Duodenal mucosa (tissue), 2 donors: ENCODE measurements around the gene CPXM2.

Source experiments
- H3K27ac ChIP-seq: one replicate; pipeline ENCODE4 v1.7.0; 2013; ENCODE audit warnings: low read depth, low read length
- H3K27me3 ChIP-seq, 2 donors: one replicate each; pipeline ENCODE4 v1.7.0; 2013; ENCODE audit warnings: low read length in 2 of 2, control low read depth in 1 of 2; ENCODE audit not compliant: insufficient read depth in 2 of 2, control insufficient read depth in 1 of 2
- H3K36me3 ChIP-seq, 2 donors: one replicate each; pipeline ENCODE4 v1.7.0; 2013; ENCODE audit warnings: low read length in 2 of 2, control low read depth in 1 of 2; ENCODE audit not compliant: insufficient read depth in 2 of 2, control insufficient read depth in 1 of 2
- H3K4me1 ChIP-seq, 2 donors: one replicate each; pipeline ENCODE4 v1.7.0; 2013; ENCODE audit warnings: low read length in 2 of 2, control low read depth in 1 of 2; ENCODE audit not compliant: insufficient read depth in 2 of 2, control insufficient read depth in 1 of 2
- H3K4me3 ChIP-seq, 2 donors: one replicate each; pipeline ENCODE4 v1.7.0; 2013; ENCODE audit warnings: low read length in 2 of 2, low read depth in 1 of 2
- H3K9ac ChIP-seq, 2 donors: one replicate each; pipeline ENCODE4 v1.7.0; 2013; ENCODE audit warnings: low read length in 2 of 2, low read depth in 1 of 2
- H3K9me3 ChIP-seq, 2 donors: one replicate each; pipeline ENCODE4 v1.7.0; 2013; ENCODE audit warnings: low read length in 2 of 2, control low read depth in 1 of 2; ENCODE audit not compliant: control insufficient read depth in 1 of 2

CPXM2 gene

GRCh38 chr10:123766761-123767160 is 124.8 kb downstream of the CPXM2 start:
- Histone ChIP-seq H3K36me3 (no peaks in the 10 kb centered on the region), H3K4me1 (no peaks in the 10 kb centered on the region), H3K27me3 (peaks cover 0 to 2% of the 10 kb centered on the region in 2 donors)

DNA sequence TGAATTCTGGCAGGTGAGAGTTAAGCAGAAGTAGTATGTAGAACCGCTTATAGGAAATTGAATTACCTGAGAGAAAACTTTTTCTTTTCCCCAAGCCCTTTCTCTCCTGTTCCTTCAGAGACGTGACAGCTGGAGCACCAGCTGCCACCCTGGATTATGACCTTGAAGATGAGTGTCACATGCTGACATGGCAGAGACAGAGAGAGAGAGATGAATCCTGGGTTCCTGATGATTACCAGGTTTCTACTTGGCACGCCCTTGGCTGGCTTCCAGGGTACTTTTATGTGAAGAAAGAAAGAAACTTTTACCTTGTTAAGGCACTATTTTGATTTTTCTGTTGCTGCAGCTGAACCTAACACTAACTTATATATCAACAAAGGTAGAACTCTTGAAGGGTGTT is 125.6 kb downstream of the CPXM2 start:
- Histone ChIP-seq H3K36me3 (no peaks in the 10 kb centered on the region), H3K4me1 (no peaks in the 10 kb centered on the region), H3K27me3 (peaks cover 0 to 2% of the 10 kb centered on the region in 2 donors), H3K27ac (no peak overlapping the region), H3K9me3 (no peaks in the 10 kb centered on the region), H3K4me3 (no peak overlapping the region), H3K9ac (no peak overlapping the region)

More at GRCh38 chr10:123766761-123767160, 124.8 kb downstream of the CPXM2 start:
- H3K4me3 ChIP-seq, result no peak overlapping the region
- H3K9ac ChIP-seq, result no peak overlapping the region
- H3K9me3 ChIP-seq, result no peaks in the 10 kb centered on the region
- no peak overlapping the region for H3K27ac ChIP-seq

GRCh38 chr10:123761666-123762230 is 129.9 kb downstream of the CPXM2 start:
- H3K36me3 ChIP-seq, result no peaks in the 10 kb centered on the region
- no peak overlapping the region for H3K9ac ChIP-seq
- H3K27me3 ChIP-seq, result no peaks in the 10 kb centered on the region
- H3K27ac ChIP-seq, result no peak overlapping the region
- peaks cover 10% of the 10 kb centered on the region in 2 donors for H3K4me1 ChIP-seq
- H3K9me3 ChIP-seq, result no peaks in the 10 kb centered on the region
- no peak overlapping the region for H3K4me3 ChIP-seq

- Histone ChIP-seq H3K36me3 (no peaks in the 10 kb centered on the region), H3K9me3 (no peaks in the 10 kb centered on the region), H3K27me3 (no peaks in the 10 kb centered on the region), H3K4me1 (peaks cover 10% of the 10 kb centered on the region in 2 donors), H3K9ac (no peak overlapping the region), H3K27ac (no peak overlapping the region), H3K4me3 (no peak overlapping the region)
Measured at GRCh38 chr10:123761038-123761428, 130.6 kb downstream of the CPXM2 start.

GRCh38 chr10:123760356-123761037 is 131.1 kb downstream of the CPXM2 start:
- Histone ChIP-seq H3K36me3 (no peaks in the 10 kb centered on the region), H3K9ac (no peak overlapping the region), H3K27me3 (no peaks in the 10 kb centered on the region), H3K9me3 (no peaks in the 10 kb centered on the region), H3K27ac (no peak overlapping the region), H3K4me3 (peak overlapping the region in 1 of 2 donors; percentile 23), H3K4me1 (peaks cover 10% of the 10 kb centered on the region in 2 donors)

- Histone ChIP-seq H3K4me1 (peaks cover 10% of the 10 kb centered on the region in 2 donors), H3K27ac (no peak overlapping the region), H3K9me3 (no peaks in the 10 kb centered on the region), H3K9ac (no peak overlapping the region), H3K36me3 (no peaks in the 10 kb centered on the region), H3K27me3 (no peaks in the 10 kb centered on the region), H3K4me3 (peak overlapping the region in 1 of 2 donors; percentile 23)
Measured at GRCh38 chr10:123759501-123760031, 132.0 kb downstream of the CPXM2 start.

DNA sequence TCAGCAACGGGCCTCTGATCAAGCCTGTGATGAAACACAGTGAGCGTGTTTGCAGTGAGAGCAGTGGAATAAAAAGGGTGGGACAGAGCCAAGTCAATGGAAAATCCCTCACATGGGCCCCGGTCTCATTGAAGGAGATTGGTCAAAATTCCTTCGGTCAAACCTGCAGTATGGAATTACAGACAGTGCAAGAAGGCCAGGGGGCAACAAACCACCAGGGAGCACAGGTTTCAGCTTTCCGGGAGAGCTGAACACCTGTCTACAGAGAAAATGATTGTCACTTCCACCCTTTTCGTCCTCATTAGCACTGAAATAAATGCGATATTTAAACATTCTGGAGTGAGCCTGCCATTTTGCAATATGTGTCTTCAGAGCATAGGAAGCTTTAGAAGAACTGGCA is 132.6 kb downstream of the CPXM2 start:
- Histone ChIP-seq H3K36me3 (no peaks in the 10 kb centered on the region), H3K9me3 (no peaks in the 10 kb centered on the region), H3K4me3 (no peak overlapping the region), H3K4me1 (peaks cover 10% of the 10 kb centered on the region in 2 donors), H3K27ac (no peak overlapping the region), H3K27me3 (no peaks in the 10 kb centered on the region), H3K9ac (no peak overlapping the region)

- Histone ChIP-seq H3K27me3 (no peaks in the 10 kb centered on the region), H3K27ac (no peak overlapping the region), H3K4me1 (peaks cover 10% of the 10 kb centered on the region in 2 donors), H3K4me3 (no peak overlapping the region), H3K9me3 (no peaks in the 10 kb centered on the region), H3K36me3 (no peaks in the 10 kb centered on the region), H3K9ac (no peak overlapping the region)
Measured at GRCh38 chr10:123757853-123758252, 133.8 kb downstream of the CPXM2 start.

DNA sequence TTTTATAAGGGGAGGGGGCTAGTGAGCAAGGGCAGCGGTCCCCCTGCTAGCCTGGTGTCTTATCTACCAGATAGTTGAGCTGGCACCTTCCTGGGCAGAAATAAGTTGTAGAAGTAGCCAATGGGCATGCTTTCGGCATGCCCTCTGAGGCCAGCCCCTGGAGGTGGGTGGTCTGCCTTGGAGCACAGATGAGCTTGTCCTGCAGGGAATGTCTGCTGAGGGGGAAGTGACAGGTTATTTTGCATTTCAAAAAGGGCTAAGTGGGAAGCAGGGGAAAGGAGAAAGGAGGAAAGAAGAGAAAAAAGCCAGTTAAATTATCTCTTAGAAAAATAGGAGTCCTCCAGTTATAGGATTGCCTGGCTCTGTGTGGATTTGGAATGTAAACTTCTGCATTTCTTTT is 136.5 kb downstream of the CPXM2 start:
- H3K36me3 ChIP-seq, result no peaks in the 10 kb centered on the region
- H3K4me3 ChIP-seq, result no peak overlapping the region
- H3K9me3 ChIP-seq, result no peaks in the 10 kb centered on the region
- H3K4me1 ChIP-seq, result peaks cover 10% of the 10 kb centered on the region in 2 donors
- H3K9ac ChIP-seq, result no peak overlapping the region
- H3K27ac ChIP-seq, result no peak overlapping the region
- H3K27me3 ChIP-seq, result peaks cover 0 to 3% of the 10 kb centered on the region in 2 donors

DNA sequence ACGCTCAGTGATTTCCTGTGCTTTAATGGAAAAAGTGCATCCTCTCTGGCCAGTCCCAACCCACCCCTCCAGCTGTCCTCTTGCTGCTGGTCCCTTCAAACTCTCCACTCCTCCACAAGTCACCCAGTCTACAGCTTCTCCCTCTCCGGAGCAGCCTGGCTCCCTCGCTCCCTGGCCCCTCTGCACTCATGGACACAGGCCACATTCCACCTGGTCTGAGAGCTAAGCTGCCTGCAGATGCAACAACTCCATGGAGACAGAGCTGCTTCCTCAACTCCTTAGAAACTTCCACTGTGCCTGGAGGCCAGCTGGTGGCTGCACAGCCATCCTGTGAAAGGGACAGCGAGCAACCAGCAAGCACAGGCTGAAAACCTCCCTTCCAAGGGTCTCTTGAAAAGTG is 137.5 kb downstream of the CPXM2 start:
- H3K27ac ChIP-seq, result no peak overlapping the region
- H3K9ac ChIP-seq, result no peak overlapping the region
- H3K9me3 ChIP-seq, result no peaks in the 10 kb centered on the region
- H3K4me3 ChIP-seq, result no peak overlapping the region
- H3K27me3 ChIP-seq, result peaks cover 0 to 3% of the 10 kb centered on the region in 2 donors
- H3K4me1 ChIP-seq, result peaks cover 3 to 5% of the 10 kb centered on the region in 2 donors
- H3K36me3 ChIP-seq, result no peaks in the 10 kb centered on the region
